Endothelial cell of umbilical vein (primary cell): Measurements from ENCODE around the gene CALN1.

ENCODE experiments used
- EZH2 ChIP-seq: IDR thresholded peaks from 2 replicates; pipeline ENCODE4 v1.6.1; 2012; ENCODE audit warnings: borderline replicate concordance, low read depth, mild to moderate bottlenecking, moderate library complexity, low read length, inconsistent platforms; ENCODE audit not compliant: severe bottlenecking
- FOS ChIP-seq: IDR thresholded peaks from 2 replicates; pipeline ENCODE4 v1.6.1; 2011; ENCODE audit warnings: mild to moderate bottlenecking, low read length, moderate library complexity, borderline replicate concordance; ENCODE audit not compliant: insufficient read depth
- JUN ChIP-seq: IDR thresholded peaks from 2 replicates; pipeline ENCODE4 v1.6.1; 2011; ENCODE audit warnings: borderline replicate concordance, low read depth; ENCODE audit not compliant: insufficient read length, insufficient read depth
- MYC ChIP-seq: IDR thresholded peaks from one replicate; pipeline ENCODE4 v1.6.1; 2011; ENCODE audit warnings: mild to moderate bottlenecking, low read depth, low read length
- POLR2A ChIP-seq: IDR thresholded peaks from 2 replicates; pipeline ENCODE4 v1.6.1; 2012; ENCODE audit warnings: low read depth, mild to moderate bottlenecking, control low read depth, low read length
- POLR2AphosphoS5 ChIP-seq: IDR thresholded peaks from 2 replicates; pipeline ENCODE4 v1.6.1; 2012; ENCODE audit warnings: low read depth, mild to moderate bottlenecking, control low read depth, low read length, moderate library complexity; ENCODE audit not compliant: insufficient read depth
- TF ChIP-seq, protein P1 (sequence below): IDR thresholded peaks from 2 replicates; pipeline ENCODE4 v1.6.1; 2011; ENCODE audit not compliant: insufficient read depth, insufficient read length
- TF ChIP-seq, protein P2 (sequence below), 2 donors: IDR thresholded peaks; 1 replicate in 1 of 2; 2 replicates in 1 of 2; pipeline ENCODE4 v1.5.1; 2011; ENCODE audit warnings: low read length in 2 of 2, mild to moderate bottlenecking in 2 of 2, moderate library complexity in 2 of 2, control low read depth in 1 of 2, inconsistent platforms in 1 of 2, low read depth in 1 of 2; ENCODE audit not compliant: insufficient read depth in 1 of 2; ENCODE audit errors: extremely low read depth in 1 of 2

DNA sequence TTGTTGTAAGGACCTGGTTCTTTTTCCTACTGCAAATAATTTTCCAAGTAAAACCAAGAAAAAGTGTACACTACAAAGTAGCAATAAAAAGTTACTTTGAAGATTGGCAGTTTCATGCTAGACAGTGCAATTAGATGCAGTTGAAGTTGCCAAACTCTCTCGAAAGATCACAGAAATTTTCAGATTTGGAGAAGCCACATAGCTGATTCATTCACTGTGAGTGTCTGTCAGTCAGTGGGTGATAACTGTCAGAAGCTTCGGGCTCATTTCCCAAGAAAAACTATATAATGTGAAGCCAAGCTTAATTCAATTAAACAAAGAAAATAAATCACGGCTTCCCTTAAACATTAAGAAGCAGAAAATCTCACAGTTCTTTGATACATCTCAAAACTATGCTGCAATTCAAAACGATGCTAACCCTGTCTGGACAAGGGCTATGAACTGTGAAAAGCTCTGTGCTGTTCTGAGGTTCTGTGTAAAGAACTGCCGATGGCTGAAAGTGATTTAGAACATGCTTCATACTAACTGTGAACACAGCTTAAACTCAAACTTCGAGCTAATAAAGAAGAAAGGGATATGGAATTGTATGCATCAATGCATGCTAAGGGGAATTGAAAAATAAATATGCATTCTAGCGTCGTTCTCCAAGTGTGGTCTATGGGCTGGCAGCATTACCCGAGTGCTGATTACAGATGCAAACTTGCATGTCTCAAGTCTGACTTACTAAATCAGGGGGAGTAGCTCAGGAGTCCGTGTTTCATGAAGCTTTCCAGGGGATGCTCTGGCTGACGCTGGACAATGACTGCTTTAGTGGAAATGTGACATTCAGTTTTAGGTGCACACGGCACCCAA, 557.4 kb downstream of the CALN1 start:
- TF ChIP-seq MYC = no peak
- TF ChIP-seq, protein P1, sequence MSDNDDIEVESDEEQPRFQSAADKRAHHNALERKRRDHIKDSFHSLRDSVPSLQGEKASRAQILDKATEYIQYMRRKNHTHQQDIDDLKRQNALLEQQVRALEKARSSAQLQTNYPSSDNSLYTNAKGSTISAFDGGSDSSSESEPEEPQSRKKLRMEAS = no peak
- TF ChIP-seq, protein P2, sequence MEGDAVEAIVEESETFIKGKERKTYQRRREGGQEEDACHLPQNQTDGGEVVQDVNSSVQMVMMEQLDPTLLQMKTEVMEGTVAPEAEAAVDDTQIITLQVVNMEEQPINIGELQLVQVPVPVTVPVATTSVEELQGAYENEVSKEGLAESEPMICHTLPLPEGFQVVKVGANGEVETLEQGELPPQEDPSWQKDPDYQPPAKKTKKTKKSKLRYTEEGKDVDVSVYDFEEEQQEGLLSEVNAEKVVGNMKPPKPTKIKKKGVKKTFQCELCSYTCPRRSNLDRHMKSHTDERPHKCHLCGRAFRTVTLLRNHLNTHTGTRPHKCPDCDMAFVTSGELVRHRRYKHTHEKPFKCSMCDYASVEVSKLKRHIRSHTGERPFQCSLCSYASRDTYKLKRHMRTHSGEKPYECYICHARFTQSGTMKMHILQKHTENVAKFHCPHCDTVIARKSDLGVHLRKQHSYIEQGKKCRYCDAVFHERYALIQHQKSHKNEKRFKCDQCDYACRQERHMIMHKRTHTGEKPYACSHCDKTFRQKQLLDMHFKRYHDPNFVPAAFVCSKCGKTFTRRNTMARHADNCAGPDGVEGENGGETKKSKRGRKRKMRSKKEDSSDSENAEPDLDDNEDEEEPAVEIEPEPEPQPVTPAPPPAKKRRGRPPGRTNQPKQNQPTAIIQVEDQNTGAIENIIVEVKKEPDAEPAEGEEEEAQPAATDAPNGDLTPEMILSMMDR (IDR thresholded peaks at IDR 0.05; ENCODE audit: extremely low read depth in 1 of 2, insufficient read depth in 1 of 2, low read depth in 1 of 2, low read length in 2 of 2) = no peak
- TF ChIP-seq POLR2A = no peak
- TF ChIP-seq POLR2AphosphoS5 = no peak
- TF ChIP-seq EZH2 = no peak
- TF ChIP-seq JUN = no peak
- no peak for TF ChIP-seq FOS
